ENCODE measurements around the gene BAZ2B. TPM values are rescaled to one million over a fixed set of nuclear protein-coding genes. Genes with fewer than 3 reads are reported as not detected.

The BAZ2B gene
- total and polyA plus RNA-seq, 12 donors, result 6.8 to 57.2 (median 44.9) TPM

GRCh38 chr2:159349674-159350299, 266.6 kb downstream of the BAZ2B start:
- ATAC-seq, result no peak
- intact Hi-C loops (cut with DNase I), result no loop called here
- H3K27me3 ChIP-seq, result no peaks in the 10 kb centered on the region
- H3K36me3 ChIP-seq, result peaks cover 0 to 82% (median 31%) of the 10 kb centered on the region in 9 donors
- TF ChIP-seq, protein P1, sequence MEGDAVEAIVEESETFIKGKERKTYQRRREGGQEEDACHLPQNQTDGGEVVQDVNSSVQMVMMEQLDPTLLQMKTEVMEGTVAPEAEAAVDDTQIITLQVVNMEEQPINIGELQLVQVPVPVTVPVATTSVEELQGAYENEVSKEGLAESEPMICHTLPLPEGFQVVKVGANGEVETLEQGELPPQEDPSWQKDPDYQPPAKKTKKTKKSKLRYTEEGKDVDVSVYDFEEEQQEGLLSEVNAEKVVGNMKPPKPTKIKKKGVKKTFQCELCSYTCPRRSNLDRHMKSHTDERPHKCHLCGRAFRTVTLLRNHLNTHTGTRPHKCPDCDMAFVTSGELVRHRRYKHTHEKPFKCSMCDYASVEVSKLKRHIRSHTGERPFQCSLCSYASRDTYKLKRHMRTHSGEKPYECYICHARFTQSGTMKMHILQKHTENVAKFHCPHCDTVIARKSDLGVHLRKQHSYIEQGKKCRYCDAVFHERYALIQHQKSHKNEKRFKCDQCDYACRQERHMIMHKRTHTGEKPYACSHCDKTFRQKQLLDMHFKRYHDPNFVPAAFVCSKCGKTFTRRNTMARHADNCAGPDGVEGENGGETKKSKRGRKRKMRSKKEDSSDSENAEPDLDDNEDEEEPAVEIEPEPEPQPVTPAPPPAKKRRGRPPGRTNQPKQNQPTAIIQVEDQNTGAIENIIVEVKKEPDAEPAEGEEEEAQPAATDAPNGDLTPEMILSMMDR (IDR thresholded peaks at IDR 0.05), result no peak
- WGBS, 2 donors, result 79 to 87% methylated on average over 6 of the region's 6 CpGs
- peaks cover 0 to 4% (median 0%) of the 10 kb centered on the region in 9 donors for H3K4me1 ChIP-seq
- no peak overlapping the region for H3K4me3 ChIP-seq
- H3K9me3 ChIP-seq, result no peaks in the 10 kb centered on the region
- DNase-seq, result no peak
- H3K27ac ChIP-seq, result no peak overlapping the region

- H3K36me3 ChIP-seq, result peaks cover 0 to 94% (median 32%) of the 10 kb centered on the region in 9 donors
- H3K9me3 ChIP-seq, result no peaks in the 10 kb centered on the region
- no peaks in the 10 kb centered on the region for H3K27me3 ChIP-seq
- no peak for DNase-seq
- peak overlapping the region in 1 of 10 donors; percentile 54 for H3K27ac ChIP-seq
- ATAC-seq, result peak in 2 of 8 donors; percentile 44 to 68
- no peak overlapping the region for H3K4me3 ChIP-seq
- intact Hi-C loops (cut with DNase I), result no loop called here
- TF ChIP-seq, protein P1 (IDR thresholded peaks at IDR 0.05), result no peak
- WGBS, 2 donors, result 93% methylated on average over 5 of the region's 5 CpGs
- H3K4me1 ChIP-seq, result peaks cover 0 to 10% (median 0%) of the 10 kb centered on the region in 9 donors
These were observed 289.6 kb downstream of the BAZ2B start for GRCh38 chr2:159326569-159327255.

DNA sequence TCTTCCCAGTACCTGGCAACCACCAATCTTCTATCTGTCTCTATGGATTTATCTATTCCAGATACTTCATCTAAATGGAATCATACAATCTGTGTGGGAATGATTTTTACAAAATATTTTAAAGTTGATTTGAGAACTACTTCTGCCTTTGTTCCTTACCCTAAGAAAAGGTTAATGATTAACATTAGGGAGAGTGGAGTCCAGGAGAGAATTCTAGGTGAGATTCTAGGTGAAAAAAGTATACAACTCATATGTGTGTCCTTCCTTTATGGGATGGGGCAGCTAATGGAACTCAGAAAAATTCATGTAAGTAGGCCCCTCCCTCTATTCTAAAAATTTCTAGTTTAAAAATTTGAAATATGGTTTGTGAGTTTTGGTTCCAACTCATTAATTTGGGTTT, 293.9 kb downstream of the BAZ2B start:
- ATAC-seq (no peak), DNase-seq (no peak)
- Histone ChIP-seq H3K27me3 (no peaks in the 10 kb centered on the region), H3K4me3 (no peak overlapping the region), H3K36me3 (peaks cover 0 to 97% (median 30%) of the 10 kb centered on the region in 9 donors), H3K9me3 (no peaks in the 10 kb centered on the region), H3K4me1 (peaks cover 0 to 10% (median 0%) of the 10 kb centered on the region in 9 donors), H3K27ac (no peak overlapping the region)
- TF ChIP-seq, protein P1 (IDR thresholded peaks at IDR 0.05), result no peak
- intact Hi-C loops (cut with DNase I), result no loop called here

DNA sequence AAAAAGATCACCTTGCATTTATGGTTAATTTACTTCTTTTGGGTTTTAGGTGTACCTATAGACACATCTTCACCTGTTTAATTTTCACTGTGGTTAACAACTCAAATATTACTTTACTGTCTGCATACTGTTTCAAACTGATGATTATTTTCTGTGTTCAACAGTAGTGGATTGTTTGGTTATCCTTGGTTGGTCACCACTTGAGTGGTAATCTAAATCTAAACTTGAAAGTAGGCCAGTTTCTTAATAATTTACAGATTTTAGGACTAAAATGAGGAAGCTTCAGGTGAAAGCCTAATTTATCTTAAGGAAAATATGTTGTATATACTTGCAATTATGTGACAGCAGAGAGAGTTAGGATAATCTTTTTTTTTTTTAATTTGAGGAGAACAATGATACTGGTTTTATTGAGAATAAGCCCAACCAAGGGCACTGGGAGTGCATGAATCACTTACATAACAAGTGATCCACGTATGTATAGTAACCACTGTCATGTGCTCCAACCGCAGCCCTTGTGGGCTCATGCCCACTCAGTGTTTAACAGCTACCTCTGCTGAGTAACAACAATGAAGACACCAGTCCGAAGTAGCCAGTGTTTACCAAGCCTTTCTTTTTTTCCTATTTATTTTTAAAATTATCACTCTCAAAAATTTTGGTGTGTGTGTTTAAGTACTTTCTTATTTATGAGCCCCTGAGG, 298.8 kb downstream of the BAZ2B start:
- Histone ChIP-seq H3K9me3 (peaks cover 0 to 3% (median 0%) of the 10 kb centered on the region in 11 donors), H3K27ac (no peak overlapping the region), H3K36me3 (peaks cover 0 to 83% (median 18%) of the 10 kb centered on the region in 9 donors), H3K4me3 (no peak overlapping the region), H3K4me1 (no peaks in the 10 kb centered on the region), H3K27me3 (no peaks in the 10 kb centered on the region)
- intact Hi-C loops (cut with DNase I), result no loop called here
- 88 to 98% methylated on average over 3 of the region's 3 CpGs for WGBS, 2 donors
- DNase-seq, result no peak
- TF ChIP-seq, protein P1 (IDR thresholded peaks at IDR 0.05), result no peak
- no peak for ATAC-seq

All from heart right ventricle (tissue), 16 donors.